Measurements from ENCODE around the gene TET1.

- TF ChIP-seq, protein P1, sequence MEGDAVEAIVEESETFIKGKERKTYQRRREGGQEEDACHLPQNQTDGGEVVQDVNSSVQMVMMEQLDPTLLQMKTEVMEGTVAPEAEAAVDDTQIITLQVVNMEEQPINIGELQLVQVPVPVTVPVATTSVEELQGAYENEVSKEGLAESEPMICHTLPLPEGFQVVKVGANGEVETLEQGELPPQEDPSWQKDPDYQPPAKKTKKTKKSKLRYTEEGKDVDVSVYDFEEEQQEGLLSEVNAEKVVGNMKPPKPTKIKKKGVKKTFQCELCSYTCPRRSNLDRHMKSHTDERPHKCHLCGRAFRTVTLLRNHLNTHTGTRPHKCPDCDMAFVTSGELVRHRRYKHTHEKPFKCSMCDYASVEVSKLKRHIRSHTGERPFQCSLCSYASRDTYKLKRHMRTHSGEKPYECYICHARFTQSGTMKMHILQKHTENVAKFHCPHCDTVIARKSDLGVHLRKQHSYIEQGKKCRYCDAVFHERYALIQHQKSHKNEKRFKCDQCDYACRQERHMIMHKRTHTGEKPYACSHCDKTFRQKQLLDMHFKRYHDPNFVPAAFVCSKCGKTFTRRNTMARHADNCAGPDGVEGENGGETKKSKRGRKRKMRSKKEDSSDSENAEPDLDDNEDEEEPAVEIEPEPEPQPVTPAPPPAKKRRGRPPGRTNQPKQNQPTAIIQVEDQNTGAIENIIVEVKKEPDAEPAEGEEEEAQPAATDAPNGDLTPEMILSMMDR (IDR thresholded peaks at IDR 0.05) = no peak
- TF ChIP-seq POLR2A (IDR thresholded peaks at IDR 0.05) = no peak
Observed at GRCh38 chr10:68717435-68717834, 157.3 kb downstream of the TET1 start.

Data from transverse colon (tissue), 3 donors.